DMS114 treated with DMSO at 0.1 percent for 48 hours (cell line): ENCODE results near the gene SPSB4.
A peak's percentile ranks its signal among the peaks of the same experiment; 100 is the strongest.
"Not testable (repeated sequence)": the region's sequence is repeated elsewhere in the genome, so short reads cannot be mapped to it uniquely, and the experiment has no call there.

Experiments used
- DNase-seq: peaks from one replicate; lab custom pipeline; 2025; ENCODE audit not compliant: unreplicated experiment; lab: John Stamatoyannopoulos, UW

The SPSB4 gene

GRCh38 chr3:141093971-141094684 lies 43.0 kb downstream of the SPSB4 start:
- DNase-seq: no peak

GRCh38 chr3:141094790-141095545 lies 43.8 kb downstream of the SPSB4 start:
- DNase-seq: no peak

DNA sequence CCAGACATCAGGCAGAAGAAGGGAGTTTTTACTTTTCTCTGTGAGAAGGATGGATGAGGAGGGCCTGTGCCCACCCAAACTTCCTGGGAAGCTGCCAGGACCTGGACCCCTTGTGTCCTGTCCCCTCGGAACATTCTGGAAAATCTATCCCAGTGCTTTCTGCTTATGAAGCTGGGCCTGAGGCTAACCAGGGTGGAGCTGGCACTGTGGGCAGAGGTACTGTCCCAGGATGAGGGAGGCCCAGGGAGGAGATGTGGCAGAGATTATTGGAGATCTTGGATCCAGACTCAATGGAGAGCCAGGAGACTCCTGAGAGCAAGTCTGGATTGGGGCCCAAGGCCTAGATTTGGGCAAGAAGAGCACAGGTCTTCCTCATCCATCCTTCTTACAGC lies 44.4 kb downstream of the SPSB4 start:
- no peak for DNase-seq

DNA sequence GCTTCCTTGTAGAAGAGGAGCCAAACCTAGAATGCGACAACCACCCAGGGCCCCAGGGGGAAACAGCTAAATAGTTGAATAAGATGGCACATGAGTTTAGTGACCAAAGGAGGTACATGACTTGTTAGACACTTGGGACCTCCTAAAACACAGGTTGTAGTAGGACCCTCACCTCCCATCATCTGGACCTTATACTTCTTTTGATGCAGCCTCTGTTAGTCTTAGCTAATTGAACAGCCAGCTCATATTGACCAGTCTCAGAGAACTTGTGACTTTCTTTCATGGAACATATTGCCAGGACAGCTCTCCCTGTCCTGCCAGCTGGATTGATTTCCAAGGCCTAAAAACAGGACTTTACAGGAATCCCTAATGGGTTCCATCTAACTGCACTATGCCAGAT lies 45.0 kb downstream of the SPSB4 start:
- DNase-seq: no peak

- DNase-seq: no peak
Measured at GRCh38 chr3:141096981-141097380, 45.8 kb downstream of the SPSB4 start.

DNA sequence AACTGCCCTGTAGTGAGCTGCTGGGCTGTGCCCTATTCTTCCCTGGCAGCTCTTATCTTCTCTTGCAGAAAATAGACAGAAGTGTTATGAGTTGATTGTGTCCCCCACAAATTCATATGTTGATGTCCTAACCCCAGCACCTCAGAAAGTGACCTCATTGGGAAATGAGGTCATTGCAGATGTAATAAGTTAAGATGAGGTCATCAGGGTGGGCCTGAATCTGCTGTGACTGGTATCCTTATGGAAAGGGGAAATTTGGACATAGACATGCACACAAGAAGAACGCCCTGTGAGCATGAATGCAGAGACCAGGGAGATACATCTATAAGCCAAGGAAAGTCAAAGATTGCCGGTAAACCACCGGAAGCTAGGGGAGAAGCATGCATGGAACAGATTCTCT lies 49.0 kb downstream of the SPSB4 start:
- DNase-seq: no peak

DNA sequence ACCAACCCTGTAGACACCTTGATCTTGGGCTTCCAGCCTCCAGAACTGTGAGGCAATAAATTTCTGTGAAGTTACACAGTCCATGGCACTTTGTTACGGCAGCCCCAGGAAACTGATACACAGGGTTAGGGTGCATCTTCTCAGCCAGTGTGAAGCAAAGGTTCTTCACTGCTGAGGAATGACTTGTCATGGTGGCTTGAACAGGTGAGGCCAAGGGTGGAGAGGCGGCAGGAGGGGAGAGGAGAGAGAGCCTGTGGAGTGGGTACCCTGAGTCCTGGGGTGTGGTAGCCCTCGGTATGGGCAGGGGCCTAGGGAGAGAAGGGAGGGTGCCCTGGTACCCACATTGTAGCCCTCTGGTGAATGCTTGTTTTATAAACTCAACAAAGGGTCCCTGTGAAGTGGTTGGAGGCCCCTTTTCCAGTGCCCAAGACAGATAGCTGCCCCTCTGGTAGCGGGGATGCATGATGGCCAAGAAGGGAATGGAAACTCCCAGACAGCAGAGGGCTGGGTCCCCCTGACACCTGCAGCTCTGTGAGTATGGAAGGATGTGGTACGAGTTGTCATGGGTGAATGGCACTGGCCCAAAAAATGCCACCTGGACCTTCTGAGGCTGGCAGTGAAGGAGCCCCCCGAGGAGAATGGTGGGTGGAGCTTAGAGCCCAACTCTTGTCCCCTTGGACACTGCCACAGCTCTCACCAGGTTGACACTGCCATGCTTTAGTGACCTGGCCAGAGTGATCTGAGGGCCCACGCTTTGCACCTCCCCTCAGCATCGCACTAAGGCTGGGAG lies 49.6 kb downstream of the SPSB4 start:
- no peak for DNase-seq

- no peak for DNase-seq
Measured at GRCh38 chr3:141102372-141102771, 51.2 kb downstream of the SPSB4 start.

DNA sequence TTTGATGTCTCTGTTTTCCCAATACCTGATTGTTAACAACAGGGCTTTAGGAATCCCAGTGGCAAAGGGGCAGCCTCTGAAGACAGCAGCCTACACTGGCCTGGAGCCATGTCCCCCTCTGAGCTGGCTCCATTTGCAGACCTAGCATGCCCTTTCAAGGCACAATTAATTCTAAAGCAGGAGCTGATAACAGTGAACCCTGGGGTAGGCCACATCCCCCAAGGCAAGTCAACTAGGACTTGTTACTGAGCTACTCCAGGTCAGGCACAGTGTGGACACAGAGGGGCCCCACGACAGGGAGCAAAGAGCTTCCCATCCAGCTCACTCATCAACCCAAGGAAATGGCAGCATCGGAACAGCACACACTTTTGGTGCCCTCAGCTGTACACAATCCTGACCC lies 51.9 kb downstream of the SPSB4 start:
- DNase-seq: no peak

DNA sequence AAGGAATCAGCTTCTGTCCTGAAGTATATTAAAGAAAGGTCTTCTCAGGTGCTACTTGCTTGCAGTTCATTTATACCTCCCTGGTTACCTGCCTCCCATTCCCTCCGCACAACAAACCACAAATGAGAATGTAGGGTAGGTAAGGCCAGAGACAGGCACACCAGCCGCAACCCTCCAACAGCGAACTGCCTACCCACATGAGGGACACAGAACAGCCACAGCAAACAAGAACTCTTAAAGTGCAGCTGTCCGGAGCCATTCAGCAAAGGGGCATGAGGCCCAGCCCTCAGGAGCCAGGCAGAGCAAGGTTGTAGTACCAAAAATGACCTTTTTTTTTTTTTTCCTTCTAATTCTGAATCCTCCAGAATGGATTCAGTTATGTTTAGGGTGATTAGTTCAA lies 52.4 kb downstream of the SPSB4 start:
- no peak for DNase-seq

- no peak for DNase-seq
Measured at GRCh38 chr3:141104151-141104821, 53.1 kb downstream of the SPSB4 start.

DNA sequence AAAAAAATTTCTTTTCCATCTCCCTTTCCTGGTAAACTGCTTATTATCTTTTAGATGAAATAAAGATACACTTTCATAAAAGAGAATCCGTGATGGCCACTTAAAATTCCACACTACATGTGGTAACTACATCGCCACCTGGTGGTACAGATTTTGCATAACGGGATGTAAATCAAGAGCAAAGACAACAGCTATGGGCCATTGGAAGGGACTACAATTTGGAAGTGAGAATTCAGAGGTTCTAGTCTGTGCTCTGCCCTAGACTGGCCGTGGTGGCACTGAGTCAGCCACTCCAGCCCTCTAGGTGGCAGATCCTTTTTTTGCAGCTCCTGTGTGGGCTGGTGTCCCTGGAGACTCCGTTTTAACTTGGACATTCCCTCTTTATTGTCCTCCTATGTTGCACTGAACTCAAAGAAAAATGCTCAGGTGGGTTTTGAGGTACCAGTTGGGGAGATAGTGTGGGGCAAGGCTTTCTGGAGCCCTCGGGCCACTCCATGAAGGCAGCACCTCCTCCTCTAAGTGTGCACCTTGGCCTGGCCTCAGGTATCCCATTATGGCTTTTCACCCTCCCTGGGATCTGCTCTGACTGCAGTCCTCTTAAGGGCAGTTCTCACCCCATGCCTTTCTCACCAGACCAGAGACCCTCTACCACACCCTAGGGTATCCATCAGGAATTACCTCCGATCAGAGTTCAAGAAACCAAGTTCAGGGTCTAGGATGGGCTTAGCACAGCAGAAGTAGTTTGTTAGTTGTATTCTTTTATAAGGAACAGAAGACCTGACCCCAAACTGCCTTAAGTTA lies 54.9 kb downstream of the SPSB4 start:
- DNase-seq: peak; percentile 71

DNA sequence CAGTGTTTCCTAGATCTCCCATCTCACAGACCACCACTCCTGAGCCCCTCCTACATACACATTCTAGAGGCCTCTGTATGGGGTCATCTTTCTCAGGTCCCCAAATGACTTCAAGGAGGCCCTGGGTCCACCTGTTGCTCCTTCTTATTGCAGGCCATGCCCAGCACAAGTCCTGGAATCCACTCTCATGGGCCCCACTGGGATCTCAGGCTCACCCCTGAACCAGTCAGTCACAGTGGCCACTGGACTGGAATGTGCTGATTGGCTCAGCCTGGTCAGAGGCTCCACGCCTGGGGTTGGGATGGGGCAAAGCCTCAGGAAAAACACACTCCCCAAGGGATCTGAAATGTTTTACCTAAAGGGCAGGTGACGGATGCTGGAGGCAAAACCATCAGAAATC lies 55.7 kb downstream of the SPSB4 start:
- no peak for DNase-seq

- no peak for DNase-seq
Measured at GRCh38 chr3:141108039-141108438, 56.9 kb downstream of the SPSB4 start.

GRCh38 chr3:141109751-141110150 lies 58.6 kb downstream of the SPSB4 start:
- no peak for DNase-seq

DNA sequence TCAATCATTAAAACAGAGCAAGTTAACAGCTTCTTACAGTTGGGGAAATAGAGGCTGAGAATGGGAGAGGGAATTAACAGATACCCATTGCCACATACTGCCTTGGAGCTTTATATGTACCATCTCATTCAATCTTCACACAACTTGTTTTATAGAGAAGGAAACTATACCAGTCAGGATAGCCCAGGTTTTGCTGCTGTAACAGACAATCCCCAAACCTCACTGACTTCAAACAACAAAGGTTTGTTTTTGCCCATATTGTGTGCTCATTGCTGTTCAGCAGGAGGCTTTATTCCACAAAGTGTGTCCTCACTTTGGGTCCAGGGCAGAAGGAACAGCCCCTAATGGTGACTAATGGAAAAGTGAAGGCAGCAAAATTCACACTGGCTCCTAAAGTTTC lies 59.2 kb downstream of the SPSB4 start:
- DNase-seq: no peak

GRCh38 chr3:141111364-141112155 lies 60.4 kb downstream of the SPSB4 start:
- no peak for DNase-seq

GRCh38 chr3:141112686-141113297 lies 61.6 kb downstream of the SPSB4 start:
- no peak for DNase-seq

- DNase-seq: not testable (repeated sequence)
Measured at GRCh38 chr3:141113680-141114079, 62.5 kb downstream of the SPSB4 start.
